ENCODE measurements around the gene EXOC3L1.

EXOC3L1 gene

GRCh38 chr16:67184453-67184994, 5.4 kb downstream of the EXOC3L1 start:
- H3K27ac ChIP-seq (replicated peaks): no peak overlapping the region
- H3K27me3 ChIP-seq (ENCODE audit: insufficient read depth, poor library complexity, severe bottlenecking): peaks cover 7% of the 10 kb centered on the region
- no peak for TF ChIP-seq SPI1 (IDR thresholded peaks at IDR 0.05; ENCODE audit: borderline replicate concordance, low read depth)
- no peak for TF ChIP-seq REST (IDR thresholded peaks at IDR 0.05; ENCODE audit: insufficient replicate concordance, low read depth)
- no peak for TF ChIP-seq GABPA (IDR thresholded peaks at IDR 0.05; ENCODE audit: low read depth)
- TF ChIP-seq POLR2AphosphoS5 (IDR thresholded peaks at IDR 0.05; ENCODE audit: low read depth): no peak
- TF ChIP-seq CTCF (IDR thresholded peaks at IDR 0.05; ENCODE audit: insufficient read depth, low read length): no peak
- H3K4me3 ChIP-seq (replicated peaks; ENCODE audit: insufficient read depth, low read length): peak overlapping the region; percentile 96
- no peak for DNase-seq (ENCODE audit: low read depth in 1 of 2, low spot score in 1 of 2)

GRCh38 chr16:67183627-67184452, 6.1 kb downstream of the EXOC3L1 start, which contains the start of gene MATCAP1:
Gene MATCAP1 (minus strand): TSS chr16:67183963. CDS start chr16:67180610, 3,353 bp downstream.
- H3K27ac ChIP-seq (replicated peaks): peak within 1 kb of the TSS; percentile 79
- TF ChIP-seq CTCF (IDR thresholded peaks at IDR 0.05; ENCODE audit: insufficient read depth, low read length) (no peak), REST (IDR thresholded peaks at IDR 0.05; ENCODE audit: insufficient replicate concordance, low read depth) (no peak)
- H3K27me3 ChIP-seq (ENCODE audit: insufficient read depth, poor library complexity, severe bottlenecking): peaks cover 7% of the 10 kb centered on the region

GRCh38 chr16:67183284-67183626, 6.7 kb downstream of the EXOC3L1 start:
- peaks cover 7% of the 10 kb centered on the region for H3K27me3 ChIP-seq (ENCODE audit: insufficient read depth, poor library complexity, severe bottlenecking)
- TF ChIP-seq CTCF (IDR thresholded peaks at IDR 0.05; ENCODE audit: insufficient read depth, low read length) (no peak), REST (IDR thresholded peaks at IDR 0.05; ENCODE audit: insufficient replicate concordance, low read depth) (no peak), POLR2AphosphoS5 (IDR thresholded peaks at IDR 0.05; ENCODE audit: low read depth) (no peak), GABPA (IDR thresholded peaks at IDR 0.05; ENCODE audit: low read depth) (no peak), SPI1 (IDR thresholded peaks at IDR 0.05; ENCODE audit: borderline replicate concordance, low read depth) (no peak)
- DNase-seq (ENCODE audit: low read depth in 1 of 2, low spot score in 1 of 2): no peak
- H3K27ac ChIP-seq (replicated peaks): peak overlapping the region; percentile 7; the same call in 1 of the 2 replicates
- peak overlapping the region; percentile 96 for H3K4me3 ChIP-seq (replicated peaks; ENCODE audit: insufficient read depth, low read length)

More at GRCh38 chr16:67183627-67184452, 6.1 kb downstream of the EXOC3L1 start, which contains the start of gene MATCAP1:
- DNase-seq (ENCODE audit: low read depth in 1 of 2, low spot score in 1 of 2): peak; percentile 93 to 98
- peak within 1 kb of the TSS; percentile 96 for H3K4me3 ChIP-seq (replicated peaks; ENCODE audit: insufficient read depth, low read length)

Measured in HL-60 (cell line).